OCI-LY1 (cell line): ENCODE measurements around the gene XIRP1.

ENCODE experiments used
- H2AFZ ChIP-seq: fragments of 200-600 bp; sonication (generic), shearing (Covaris generic); 2 replicates; pipeline ENCODE4 v1.6.0; 2014; ENCODE audit warnings: antibody characterized with exemption, mild to moderate bottlenecking, low read length
- H3F3A ChIP-seq: fragments of 200-600 bp; sonication (generic), shearing (Covaris generic); 2 replicates; pipeline ENCODE4 v1.6.0; 2014; ENCODE audit warnings: mild to moderate bottlenecking, antibody characterized with exemption, low read length, moderate library complexity; ENCODE audit not compliant: insufficient read depth
- H3K27ac ChIP-seq: fragments of 200-600 bp; sonication (generic); 2 replicates; pipeline ENCODE4 v1.5.1; 2014; ENCODE audit warnings: low read length, mixed run types, mild to moderate bottlenecking, low read depth; ENCODE audit not compliant: poor library complexity, severe bottlenecking
- H3K27me3 ChIP-seq: fragments of 200-600 bp; sonication (generic); 2 replicates; pipeline ENCODE4 v1.6.0; 2014; ENCODE audit warnings: antibody characterized with exemption, mild to moderate bottlenecking, low read length, moderate library complexity; ENCODE audit not compliant: insufficient read depth
- H3K36me3 ChIP-seq: fragments of 200-600 bp; sonication (generic); 2 replicates; pipeline ENCODE4 v1.6.1; 2014; ENCODE audit warnings: mild to moderate bottlenecking, antibody characterized with exemption, low read length, moderate library complexity, mixed read lengths; ENCODE audit not compliant: insufficient read depth
- H3K4me1 ChIP-seq: fragments of 200-600 bp; sonication (generic); 2 replicates; pipeline ENCODE4 v1.5.1; 2014; ENCODE audit warnings: mild to moderate bottlenecking, low read length, moderate library complexity; ENCODE audit not compliant: insufficient read depth, severe bottlenecking
- H3K4me2 ChIP-seq: fragments of 200-600 bp; sonication (generic), shearing (Covaris generic); 2 replicates; pipeline ENCODE4 v1.6.1; 2014; ENCODE audit warnings: low read length
- H3K4me3 ChIP-seq: fragments of 200-600 bp; sonication (generic); 2 replicates; pipeline ENCODE4 v1.5.1; 2014; ENCODE audit warnings: low read length, low read depth, mild to moderate bottlenecking, mixed read lengths; ENCODE audit not compliant: poor library complexity, severe bottlenecking
- H3K79me2 ChIP-seq: fragments of 200-600 bp; shearing (Covaris generic); 2 replicates; pipeline ENCODE4 v1.6.1; 2016; ENCODE audit warnings: mixed run types, low read length, mixed read lengths; ENCODE audit not compliant: insufficient read depth
- H3K9ac ChIP-seq: fragments of 200-600 bp; sonication (generic), shearing (Covaris generic); 2 replicates; pipeline ENCODE4 v1.6.1; 2014; ENCODE audit warnings: mild to moderate bottlenecking, low read length, mixed read lengths
- H3K9me2 ChIP-seq: fragments of 200-600 bp; sonication (generic), shearing (Covaris generic); 2 replicates; pipeline ENCODE4 v1.6.1; 2014; ENCODE audit warnings: low read depth, mild to moderate bottlenecking, low read length, mixed read lengths
- H3K9me3 ChIP-seq: fragments of 200-600 bp; shearing (Covaris generic); 2 replicates; pipeline ENCODE4 v1.6.1; 2014; ENCODE audit warnings: low read length, mixed read lengths
- H4K20me1 ChIP-seq: fragments of 200-600 bp; sonication (generic), shearing (Covaris generic); 2 replicates; pipeline ENCODE4 v1.6.0; 2016; ENCODE audit warnings: mild to moderate bottlenecking, low read length; ENCODE audit not compliant: insufficient read depth
- CTCF ChIP-seq: fragments of 200-600 bp; sonication (generic), shearing (Covaris generic); IDR thresholded peaks from 2 replicates; pipeline ENCODE4 v1.5.1; 2017; ENCODE audit warnings: mild to moderate bottlenecking, antibody characterized with exemption, low read length, moderate library complexity, mixed read lengths
- EZH2 ChIP-seq: fragments of 200-600 bp; sonication (generic), shearing (Covaris generic); IDR thresholded peaks from 2 replicates; pipeline ENCODE4 v1.8.0; 2017; ENCODE audit warnings: borderline replicate concordance, mixed run types, mild to moderate bottlenecking, antibody characterized with exemption, low read length, moderate library complexity, mixed read lengths

The XIRP1 gene

GRCh38 chr3:39222939-39223338 is 30.5 kb upstream of the XIRP1 start:
- H3K9ac ChIP-seq = no peak overlapping the region
- no peak overlapping the region for H2AFZ ChIP-seq
- no peaks in the 10 kb centered on the region for H3K36me3 ChIP-seq
- H3K9me3 ChIP-seq = no peaks in the 10 kb centered on the region
- H3K4me3 ChIP-seq = no peak overlapping the region
- no peaks in the 10 kb centered on the region for H3K79me2 ChIP-seq
- no peak for TF ChIP-seq EZH2
- TF ChIP-seq CTCF = no peak
- no peaks in the 10 kb centered on the region for H3K27me3 ChIP-seq
- H4K20me1 ChIP-seq = no peaks in the 10 kb centered on the region
- H3K4me2 ChIP-seq = no peak overlapping the region
- H3F3A ChIP-seq = no peaks in the 10 kb centered on the region
- no peak overlapping the region for H3K27ac ChIP-seq
- no peaks in the 10 kb centered on the region for H3K4me1 ChIP-seq
- H3K9me2 ChIP-seq = no peaks in the 10 kb centered on the region

- Histone ChIP-seq H3K79me2 (no peaks in the 10 kb centered on the region), H3F3A (no peaks in the 10 kb centered on the region), H3K9me2 (no peaks in the 10 kb centered on the region), H3K36me3 (no peaks in the 10 kb centered on the region), H3K27ac (no peak overlapping the region), H3K9me3 (no peaks in the 10 kb centered on the region), H2AFZ (no peak overlapping the region), H3K4me3 (no peak overlapping the region), H3K4me1 (no peaks in the 10 kb centered on the region), H3K27me3 (no peaks in the 10 kb centered on the region), H3K9ac (no peak overlapping the region), H3K4me2 (no peak overlapping the region), H4K20me1 (no peaks in the 10 kb centered on the region)
- TF ChIP-seq CTCF = no peak
- no peak for TF ChIP-seq EZH2
These were observed 30.1 kb upstream of the XIRP1 start for GRCh38 chr3:39222462-39222861.

GRCh38 chr3:39221141-39221530 is 28.7 kb upstream of the XIRP1 start:
- no peak overlapping the region for H3K4me3 ChIP-seq
- H3F3A ChIP-seq = no peaks in the 10 kb centered on the region
- no peak overlapping the region for H2AFZ ChIP-seq
- no peak overlapping the region for H3K4me2 ChIP-seq
- no peaks in the 10 kb centered on the region for H4K20me1 ChIP-seq
- no peaks in the 10 kb centered on the region for H3K36me3 ChIP-seq
- no peak overlapping the region for H3K27ac ChIP-seq
- H3K9ac ChIP-seq = no peak overlapping the region
- no peaks in the 10 kb centered on the region for H3K9me3 ChIP-seq
- H3K79me2 ChIP-seq = no peaks in the 10 kb centered on the region
- peaks cover 7% of the 10 kb centered on the region for H3K4me1 ChIP-seq
- H3K27me3 ChIP-seq = no peaks in the 10 kb centered on the region
- no peaks in the 10 kb centered on the region for H3K9me2 ChIP-seq
- TF ChIP-seq CTCF (no peak), EZH2 (no peak)
